WI38 (cell line): ENCODE results near the gene IRF1.

Experiments used
- H3K4me3 ChIP-seq: 2 replicates; pipeline ENCODE4 v1.5.1; 2011; ENCODE audit warnings: low read depth, mild to moderate bottlenecking, control low read depth, low read length
- TF ChIP-seq, protein P1 (sequence below): IDR thresholded peaks from 2 replicates; pipeline ENCODE4 v1.5.1; 2012; ENCODE audit warnings: low read depth, mild to moderate bottlenecking, control low read depth, low read length

IRF1 gene

DNA sequence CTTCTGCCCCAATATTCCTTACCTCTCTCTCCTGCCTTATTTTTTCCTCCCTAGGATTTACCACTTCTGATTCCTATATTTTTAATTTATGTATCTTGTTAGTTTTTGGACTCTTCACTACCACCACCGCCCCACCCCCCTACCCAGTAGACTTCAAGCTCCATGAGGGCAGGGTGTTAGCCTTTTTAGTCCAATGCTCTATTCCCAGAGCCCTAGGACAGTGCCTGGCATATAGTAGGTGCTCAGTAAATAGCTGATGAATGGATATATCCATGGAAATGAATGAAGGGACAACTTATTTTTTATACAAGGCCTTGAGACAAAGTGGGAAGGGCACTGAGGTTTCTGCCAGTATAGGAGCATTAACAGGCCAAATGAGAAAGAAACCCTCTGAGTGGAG is 41.5 kb downstream of the IRF1 start:
- TF ChIP-seq, protein P1, sequence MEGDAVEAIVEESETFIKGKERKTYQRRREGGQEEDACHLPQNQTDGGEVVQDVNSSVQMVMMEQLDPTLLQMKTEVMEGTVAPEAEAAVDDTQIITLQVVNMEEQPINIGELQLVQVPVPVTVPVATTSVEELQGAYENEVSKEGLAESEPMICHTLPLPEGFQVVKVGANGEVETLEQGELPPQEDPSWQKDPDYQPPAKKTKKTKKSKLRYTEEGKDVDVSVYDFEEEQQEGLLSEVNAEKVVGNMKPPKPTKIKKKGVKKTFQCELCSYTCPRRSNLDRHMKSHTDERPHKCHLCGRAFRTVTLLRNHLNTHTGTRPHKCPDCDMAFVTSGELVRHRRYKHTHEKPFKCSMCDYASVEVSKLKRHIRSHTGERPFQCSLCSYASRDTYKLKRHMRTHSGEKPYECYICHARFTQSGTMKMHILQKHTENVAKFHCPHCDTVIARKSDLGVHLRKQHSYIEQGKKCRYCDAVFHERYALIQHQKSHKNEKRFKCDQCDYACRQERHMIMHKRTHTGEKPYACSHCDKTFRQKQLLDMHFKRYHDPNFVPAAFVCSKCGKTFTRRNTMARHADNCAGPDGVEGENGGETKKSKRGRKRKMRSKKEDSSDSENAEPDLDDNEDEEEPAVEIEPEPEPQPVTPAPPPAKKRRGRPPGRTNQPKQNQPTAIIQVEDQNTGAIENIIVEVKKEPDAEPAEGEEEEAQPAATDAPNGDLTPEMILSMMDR, result no peak
- no peak overlapping the region for H3K4me3 ChIP-seq

DNA sequence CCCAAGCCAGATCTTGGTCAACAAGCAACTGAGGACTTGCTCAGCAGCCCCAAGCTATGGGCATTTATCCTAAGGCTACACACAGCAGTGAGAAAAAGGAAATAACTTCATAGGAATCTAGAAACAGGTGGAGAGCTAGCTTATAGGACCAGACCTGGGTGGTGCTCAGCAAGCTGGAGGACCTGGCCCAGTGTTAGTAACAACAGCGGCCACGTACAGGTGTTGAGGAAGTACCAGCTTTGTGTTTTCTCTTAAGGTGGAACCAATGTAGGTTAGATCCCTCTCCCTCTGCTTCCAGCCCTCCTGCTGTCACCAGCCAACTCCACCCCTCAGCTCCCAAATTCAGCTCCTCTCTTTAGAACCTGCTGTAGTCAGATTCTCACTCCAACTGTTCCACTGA is 43.4 kb downstream of the IRF1 start:
- H3K4me3 ChIP-seq, result no peak overlapping the region
- TF ChIP-seq, protein P1, result no peak

DNA sequence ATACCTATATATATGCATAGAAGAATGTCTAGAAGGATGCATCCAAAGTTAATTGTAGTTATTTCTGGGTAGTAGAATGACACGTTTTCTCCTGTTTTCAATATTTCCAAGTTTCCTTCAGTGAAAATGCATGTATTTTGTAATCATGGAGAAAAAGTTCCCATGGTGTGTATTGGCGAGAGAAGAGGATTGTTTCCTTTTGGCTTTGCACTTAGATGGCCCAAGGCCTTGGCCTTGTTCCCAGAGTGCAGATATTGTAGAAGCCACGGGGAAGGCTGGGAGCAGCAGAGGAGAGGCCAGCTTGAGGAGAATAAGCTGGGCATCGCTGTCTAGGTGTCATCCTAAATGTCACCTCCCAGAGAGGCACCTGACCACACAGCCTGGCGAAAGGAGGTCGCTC is 44.0 kb downstream of the IRF1 start:
- H3K4me3 ChIP-seq, result no peak overlapping the region
- TF ChIP-seq, protein P1, result no peak

GRCh38 chr5:132445930-132446329 is 44.6 kb downstream of the IRF1 start:
- no peak overlapping the region for H3K4me3 ChIP-seq
- TF ChIP-seq, protein P1, result no peak

DNA sequence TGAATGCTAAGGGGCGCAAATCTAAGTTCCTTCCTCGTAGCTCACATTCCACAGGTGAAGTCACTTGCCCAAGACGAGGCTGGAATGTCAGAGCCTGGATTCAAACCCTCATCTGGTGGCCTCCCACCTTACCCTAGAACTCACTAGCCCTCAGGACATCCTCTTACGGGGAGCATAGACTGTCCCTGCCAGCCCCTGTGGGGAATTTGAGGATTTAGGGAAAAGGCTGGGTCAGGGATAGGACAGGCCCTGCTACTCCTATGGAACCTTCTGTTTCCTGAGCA is 45.0 kb downstream of the IRF1 start:
- TF ChIP-seq, protein P1, result no peak
- H3K4me3 ChIP-seq, result no peak overlapping the region

DNA sequence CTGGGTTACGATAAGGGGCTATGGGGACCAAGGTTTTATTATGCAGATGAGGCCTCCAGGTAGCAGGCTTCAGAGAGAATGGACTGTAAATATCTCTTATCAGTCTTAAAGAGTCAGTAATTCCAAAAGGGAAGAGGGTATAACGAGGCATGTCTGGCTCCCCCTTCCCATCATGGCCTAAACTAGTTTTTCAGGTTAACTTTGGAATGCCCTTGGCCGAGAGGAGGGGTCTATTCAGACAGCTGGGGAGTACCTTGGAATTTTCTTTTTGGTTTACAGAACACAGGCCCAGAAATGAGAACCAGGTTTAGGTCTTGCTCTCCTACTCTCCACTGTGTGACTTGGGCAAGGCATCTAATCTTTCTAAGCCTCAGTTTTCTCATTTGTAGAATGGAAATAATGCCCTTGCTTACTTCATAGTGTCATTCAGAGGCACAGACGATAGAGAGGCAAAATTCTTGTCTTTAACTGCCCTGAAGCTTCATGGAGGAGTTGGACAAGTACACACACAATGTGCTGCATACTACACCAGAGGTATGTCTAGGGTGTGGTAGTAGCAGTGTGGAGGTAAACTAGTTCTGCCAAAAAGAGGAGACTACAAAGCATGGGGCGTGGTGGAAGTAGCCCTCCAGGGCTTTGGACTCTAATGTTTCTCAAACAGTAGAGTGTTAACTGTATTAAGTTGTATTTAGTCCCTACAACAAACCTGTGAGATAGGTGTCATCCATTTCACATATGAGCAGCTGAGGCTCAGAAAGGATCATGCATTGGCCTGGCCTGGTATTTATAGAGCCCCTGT is 45.5 kb downstream of the IRF1 start:
- H3K4me3 ChIP-seq, result no peak overlapping the region
- TF ChIP-seq, protein P1, result no peak

GRCh38 chr5:132444061-132444460 is 46.5 kb downstream of the IRF1 start:
- TF ChIP-seq, protein P1, result no peak
- no peak overlapping the region for H3K4me3 ChIP-seq
